HEK293 (cell line): ENCODE measurements around the gene PTGES2.

ENCODE experiments used
- CTCF ChIA-PET: fragments of 350-600 bp; formaldehyde crosslinking; extraction: SDS; loops from one replicate; lab custom pipeline; 2021; ENCODE audit warnings: antibody characterized with exemption; lab: Yijun Ruan, JAX
- POLR2A ChIA-PET: fragments of 300-600 bp; formaldehyde crosslinking; extraction: SDS; loops from one replicate; lab custom pipeline; 2020; ENCODE audit warnings: antibody characterized with exemption, inconsistent platforms; lab: Yijun Ruan, JAX
- H3K27ac ChIP-seq: fragments of 200-500 bp; sonication (Bioruptor generic); 2 replicates; pipeline ENCODE4 v1.5.1; 2014; ENCODE audit warnings: low read depth, low read length, control low read depth, inconsistent platforms; ENCODE audit errors: extremely low read depth
- H3K36me3 ChIP-seq, 2 experiments: fragments of 200-500 bp in 1 of 2; sonication (Bioruptor generic) in 1 of 2; 1 replicate in 1 of 2; 2 replicates in 1 of 2; pipeline ENCODE4 v1.5.1; 2014 to 2017; ENCODE audit warnings: inconsistent platforms in 2 of 2, low read length in 2 of 2; ENCODE audit not compliant: control insufficient read depth in 2 of 2, insufficient read depth in 1 of 2
- H3K4me1 ChIP-seq: fragments of 200-500 bp; sonication (Bioruptor generic); 2 replicates; pipeline ENCODE4 v1.5.1; 2014; ENCODE audit warnings: mild to moderate bottlenecking, low read length, inconsistent platforms; ENCODE audit not compliant: control insufficient read depth, insufficient read depth
- H3K4me3 ChIP-seq: 2 replicates; pipeline ENCODE4 v1.5.1; 2011; ENCODE audit warnings: low read depth, mild to moderate bottlenecking, control low read depth, low read length, moderate library complexity
- H3K9me3 ChIP-seq: fragments of 200-500 bp; sonication (Bioruptor generic); 2 replicates; pipeline ENCODE4 v1.5.1; 2014; ENCODE audit warnings: low read depth, low read length, inconsistent platforms; ENCODE audit not compliant: control insufficient read depth, insufficient read depth
- GLIS1 ChIP-seq: fragments of 450-650 bp; formaldehyde crosslinking; IDR thresholded peaks from 2 replicates; pipeline ENCODE4 v1.5.1; 2016; ENCODE audit warnings: missing biosample characterization, missing genetic modification characterization
- HOXC10 ChIP-seq: sonication (generic); formaldehyde crosslinking; IDR thresholded peaks from 2 replicates; pipeline ENCODE4 v1.8.1; 2023; ENCODE audit warnings: mild to moderate bottlenecking, missing genetic modification reagents
- PRDM1 ChIP-seq: fragments of 450-650 bp; formaldehyde crosslinking; IDR thresholded peaks from 2 replicates; pipeline ENCODE4; 2016; ENCODE audit warnings: missing biosample characterization, missing genetic modification characterization
- ZBTB48 ChIP-seq: fragments of 450-650 bp; formaldehyde crosslinking; IDR thresholded peaks from 2 replicates; pipeline ENCODE4 v1.5.1; 2016; ENCODE audit warnings: missing biosample characterization, missing genetic modification characterization
- ZBTB8A ChIP-seq: fragments of 450-650 bp; formaldehyde crosslinking; IDR thresholded peaks from 2 replicates; pipeline ENCODE4 v1.5.1; 2016; ENCODE audit warnings: missing biosample characterization, missing genetic modification characterization
- ZNF157 ChIP-seq: fragments of 450-650 bp; formaldehyde crosslinking; IDR thresholded peaks from 2 replicates; pipeline ENCODE4 v1.5.1; 2016; ENCODE audit warnings: missing biosample characterization, missing genetic modification characterization
- ZNF184 ChIP-seq: fragments of 450-650 bp; IDR thresholded peaks from 2 replicates; pipeline ENCODE4 v1.5.1; 2018; ENCODE audit warnings: missing biosample characterization, mild to moderate bottlenecking, missing genetic modification characterization
- ZNF223 ChIP-seq: fragments of 450-650 bp; formaldehyde crosslinking; IDR thresholded peaks from 2 replicates; pipeline ENCODE4 v1.5.1; 2016; ENCODE audit warnings: missing biosample characterization, missing genetic modification characterization
- ZNF274 ChIP-seq, 2 experiments: fragments of 200-500 bp in 1 of 2; fragments of 450-650 bp in 1 of 2; sonication (Bioruptor generic) in 1 of 2; formaldehyde crosslinking in 1 of 2; IDR thresholded peaks; 2 replicates each; pipeline versions ENCODE4 v1.5.1 to v1.6.1; 2014 to 2016; ENCODE audit warnings: borderline replicate concordance in 1 of 2, inconsistent platforms in 1 of 2, low read length in 1 of 2, missing biosample characterization in 1 of 2, missing genetic modification characterization in 1 of 2
- ZNF433 ChIP-seq: fragments of 450-650 bp; formaldehyde crosslinking; IDR thresholded peaks from 2 replicates; pipeline ENCODE4 v1.5.1; 2016; ENCODE audit warnings: missing biosample characterization, missing genetic modification characterization, low read depth
- ZNF510 ChIP-seq: fragments of 450-650 bp; formaldehyde crosslinking; IDR thresholded peaks from 2 replicates; pipeline ENCODE4 v1.5.1; 2018; ENCODE audit warnings: mild to moderate bottlenecking, missing genetic modification characterization, missing biosample characterization; ENCODE audit not compliant: insufficient replicate concordance
- ZNF529 ChIP-seq: fragments of 450-650 bp; formaldehyde crosslinking; IDR thresholded peaks from 2 replicates; pipeline ENCODE4 v1.5.1; 2017; ENCODE audit warnings: missing genetic modification characterization, missing biosample characterization; ENCODE audit not compliant: insufficient replicate concordance
- ZNF555 ChIP-seq: fragments of 450-650 bp; formaldehyde crosslinking; conservative IDR thresholded peaks from 2 replicates; pipeline ENCODE4 v1.5.1; 2017; ENCODE audit warnings: missing biosample characterization, mild to moderate bottlenecking, missing genetic modification characterization, inconsistent platforms
- ZNF561 ChIP-seq: fragments of 450-650 bp; IDR thresholded peaks from 2 replicates; pipeline ENCODE4 v1.5.1; 2018; ENCODE audit warnings: missing biosample characterization, missing genetic modification characterization, borderline replicate concordance
- ZNF660 ChIP-seq: fragments of 450-650 bp; IDR thresholded peaks from 2 replicates; pipeline ENCODE4 v1.5.1; 2018; ENCODE audit warnings: missing biosample characterization, mild to moderate bottlenecking, missing genetic modification characterization
- ZNF664 ChIP-seq: fragments of 450-650 bp; formaldehyde crosslinking; IDR thresholded peaks from 2 replicates; pipeline ENCODE4 v1.5.1; 2016; ENCODE audit warnings: missing biosample characterization, missing genetic modification characterization
- ZSCAN23 ChIP-seq: fragments of 450-650 bp; formaldehyde crosslinking; IDR thresholded peaks from 2 replicates; pipeline ENCODE4 v1.5.1; 2016; ENCODE audit warnings: missing biosample characterization, missing genetic modification characterization
- TF ChIP-seq, protein P1 (sequence below): fragments of 450-650 bp; IDR thresholded peaks from 2 replicates; pipeline ENCODE4 v1.5.1; 2018; ENCODE audit warnings: missing biosample characterization, missing genetic modification characterization
- TF ChIP-seq, protein P2 (sequence below): fragments of 450-650 bp; formaldehyde crosslinking; IDR thresholded peaks from 2 replicates; pipeline ENCODE4 v1.5.1; 2016; ENCODE audit warnings: missing biosample characterization, missing genetic modification characterization
- TF ChIP-seq, protein P3 (sequence below): fragments of 450-650 bp; formaldehyde crosslinking; IDR thresholded peaks from 2 replicates; pipeline ENCODE4 v1.5.1; 2016; ENCODE audit warnings: missing biosample characterization, missing genetic modification characterization
- TF ChIP-seq, protein P4 (sequence below): fragments of 450-650 bp; formaldehyde crosslinking; IDR thresholded peaks from 2 replicates; pipeline ENCODE4 v1.5.1; 2016; ENCODE audit warnings: missing biosample characterization, missing genetic modification characterization
- TF ChIP-seq, protein P5 (sequence below): fragments of 450-650 bp; formaldehyde crosslinking; IDR thresholded peaks from 2 replicates; pipeline ENCODE4 v1.5.1; 2017; ENCODE audit warnings: missing biosample characterization, missing genetic modification characterization
- TF ChIP-seq, protein P6 (sequence below): fragments of 450-650 bp; formaldehyde crosslinking; IDR thresholded peaks from 2 replicates; pipeline ENCODE4 v1.5.1; 2016; ENCODE audit warnings: missing biosample characterization, missing genetic modification characterization

The PTGES2 gene

DNA sequence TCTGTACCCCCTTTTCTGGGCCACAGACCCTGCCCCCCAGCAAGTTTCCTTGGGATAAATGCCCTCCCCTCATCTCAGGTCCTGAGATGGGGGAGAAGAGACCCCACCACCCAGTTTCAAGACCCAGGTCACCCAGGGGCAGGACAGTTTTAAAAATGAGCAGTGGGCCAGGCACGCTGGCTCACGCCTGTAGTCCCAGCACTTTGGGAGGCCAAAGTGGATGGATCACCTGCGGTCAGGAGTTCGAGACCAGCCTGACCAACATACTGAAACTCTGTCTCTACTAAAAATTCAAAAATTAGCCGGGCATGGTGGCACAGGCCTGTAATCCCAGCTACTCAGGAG is 6.1 kb downstream of the PTGES2 start:
- ChIA-PET CTCF (interaction anchor here (0.6 kb wide), 1 partner anchor 13 kb away, joined by 3 read pairs; no protein-coding TSS in a partner anchor), POLR2A (no interaction called here)
- Histone ChIP-seq H3K36me3 (peaks cover 0 to 56% of the 10 kb centered on the region in 2 experiments; a peak in 2 of 3 replicates), H3K4me1 (no peaks in the 10 kb centered on the region), H3K4me3 (no peak overlapping the region), H3K27ac (no peak overlapping the region), H3K9me3 (no peaks in the 10 kb centered on the region)
- TF ChIP-seq, protein P1, sequence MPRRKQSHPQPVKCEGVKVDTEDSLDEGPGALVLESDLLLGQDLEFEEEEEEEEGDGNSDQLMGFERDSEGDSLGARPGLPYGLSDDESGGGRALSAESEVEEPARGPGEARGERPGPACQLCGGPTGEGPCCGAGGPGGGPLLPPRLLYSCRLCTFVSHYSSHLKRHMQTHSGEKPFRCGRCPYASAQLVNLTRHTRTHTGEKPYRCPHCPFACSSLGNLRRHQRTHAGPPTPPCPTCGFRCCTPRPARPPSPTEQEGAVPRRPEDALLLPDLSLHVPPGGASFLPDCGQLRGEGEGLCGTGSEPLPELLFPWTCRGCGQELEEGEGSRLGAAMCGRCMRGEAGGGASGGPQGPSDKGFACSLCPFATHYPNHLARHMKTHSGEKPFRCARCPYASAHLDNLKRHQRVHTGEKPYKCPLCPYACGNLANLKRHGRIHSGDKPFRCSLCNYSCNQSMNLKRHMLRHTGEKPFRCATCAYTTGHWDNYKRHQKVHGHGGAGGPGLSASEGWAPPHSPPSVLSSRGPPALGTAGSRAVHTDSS (tag by site-specific recombination) = no peak
- TF ChIP-seq, protein P2, sequence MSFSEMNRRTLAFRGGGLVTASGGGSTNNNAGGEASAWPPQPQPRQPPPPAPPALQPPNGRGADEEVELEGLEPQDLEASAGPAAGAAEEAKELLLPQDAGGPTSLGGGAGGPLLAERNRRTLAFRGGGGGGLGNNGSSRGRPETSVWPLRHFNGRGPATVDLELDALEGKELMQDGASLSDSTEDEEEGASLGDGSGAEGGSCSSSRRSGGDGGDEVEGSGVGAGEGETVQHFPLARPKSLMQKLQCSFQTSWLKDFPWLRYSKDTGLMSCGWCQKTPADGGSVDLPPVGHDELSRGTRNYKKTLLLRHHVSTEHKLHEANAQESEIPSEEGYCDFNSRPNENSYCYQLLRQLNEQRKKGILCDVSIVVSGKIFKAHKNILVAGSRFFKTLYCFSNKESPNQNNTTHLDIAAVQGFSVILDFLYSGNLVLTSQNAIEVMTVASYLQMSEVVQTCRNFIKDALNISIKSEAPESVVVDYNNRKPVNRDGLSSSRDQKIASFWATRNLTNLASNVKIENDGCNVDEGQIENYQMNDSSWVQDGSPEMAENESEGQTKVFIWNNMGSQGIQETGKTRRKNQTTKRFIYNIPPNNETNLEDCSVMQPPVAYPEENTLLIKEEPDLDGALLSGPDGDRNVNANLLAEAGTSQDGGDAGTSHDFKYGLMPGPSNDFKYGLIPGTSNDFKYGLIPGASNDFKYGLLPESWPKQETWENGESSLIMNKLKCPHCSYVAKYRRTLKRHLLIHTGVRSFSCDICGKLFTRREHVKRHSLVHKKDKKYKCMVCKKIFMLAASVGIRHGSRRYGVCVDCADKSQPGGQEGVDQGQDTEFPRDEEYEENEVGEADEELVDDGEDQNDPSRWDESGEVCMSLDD (tag by site-specific recombination) = no peak
- TF ChIP-seq ZNF555 = no peak
- no peak for TF ChIP-seq ZBTB8A (tag by site-specific recombination)
- TF ChIP-seq ZSCAN23 (tag by site-specific recombination) = no peak
- no peak for TF ChIP-seq ZNF157
- TF ChIP-seq ZNF561 (tag by site-specific recombination) = no peak

DNA sequence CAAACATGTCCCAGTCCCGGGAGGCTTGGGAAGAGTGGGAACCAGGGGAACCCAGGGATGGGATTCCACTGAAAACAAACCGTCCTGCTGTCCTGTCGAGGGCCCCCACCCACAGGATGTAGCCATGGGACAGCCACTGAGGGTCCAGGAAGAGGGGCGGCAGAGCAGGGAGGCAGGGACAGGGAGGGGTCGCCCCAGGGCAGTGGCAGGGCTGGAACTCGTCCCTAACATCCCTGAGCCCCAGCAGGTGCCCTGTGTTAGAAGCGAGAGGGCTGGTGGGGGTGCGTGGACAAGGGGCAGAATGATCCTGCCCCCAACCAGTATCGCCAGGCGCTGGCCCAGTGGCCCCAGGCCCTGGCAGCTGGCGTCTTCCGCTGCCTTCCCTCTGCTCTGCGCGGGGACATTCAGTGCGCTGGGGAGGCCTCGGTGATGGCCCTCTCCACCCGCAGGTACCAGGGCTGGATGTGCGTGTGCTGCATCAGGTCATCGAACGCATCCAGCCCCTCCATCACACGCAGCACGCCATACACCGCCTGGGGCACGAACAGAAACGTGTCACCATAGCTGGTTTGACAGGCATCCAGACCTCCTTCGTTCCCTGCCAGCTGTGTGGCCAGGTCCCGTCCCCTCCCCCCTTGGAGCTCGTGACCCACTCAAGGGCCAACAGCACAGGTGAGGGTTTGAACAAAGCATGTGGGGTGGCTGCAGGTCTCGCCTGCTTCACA is 6.6 kb downstream of the PTGES2 start:
- TF ChIP-seq, protein P3, sequence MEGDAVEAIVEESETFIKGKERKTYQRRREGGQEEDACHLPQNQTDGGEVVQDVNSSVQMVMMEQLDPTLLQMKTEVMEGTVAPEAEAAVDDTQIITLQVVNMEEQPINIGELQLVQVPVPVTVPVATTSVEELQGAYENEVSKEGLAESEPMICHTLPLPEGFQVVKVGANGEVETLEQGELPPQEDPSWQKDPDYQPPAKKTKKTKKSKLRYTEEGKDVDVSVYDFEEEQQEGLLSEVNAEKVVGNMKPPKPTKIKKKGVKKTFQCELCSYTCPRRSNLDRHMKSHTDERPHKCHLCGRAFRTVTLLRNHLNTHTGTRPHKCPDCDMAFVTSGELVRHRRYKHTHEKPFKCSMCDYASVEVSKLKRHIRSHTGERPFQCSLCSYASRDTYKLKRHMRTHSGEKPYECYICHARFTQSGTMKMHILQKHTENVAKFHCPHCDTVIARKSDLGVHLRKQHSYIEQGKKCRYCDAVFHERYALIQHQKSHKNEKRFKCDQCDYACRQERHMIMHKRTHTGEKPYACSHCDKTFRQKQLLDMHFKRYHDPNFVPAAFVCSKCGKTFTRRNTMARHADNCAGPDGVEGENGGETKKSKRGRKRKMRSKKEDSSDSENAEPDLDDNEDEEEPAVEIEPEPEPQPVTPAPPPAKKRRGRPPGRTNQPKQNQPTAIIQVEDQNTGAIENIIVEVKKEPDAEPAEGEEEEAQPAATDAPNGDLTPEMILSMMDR (tag by site-specific recombination) = no peak
- TF ChIP-seq ZNF664 (tag by site-specific recombination) (no peak), HOXC10 (CRISPR knock-in tag) (no peak), PRDM1 (tag by site-specific recombination) (no peak), ZNF184 (tag by site-specific recombination) (no peak), GLIS1 (tag by site-specific recombination) (no peak), ZNF660 (no peak), ZNF529 (tag by site-specific recombination) (no peak), ZNF510 (tag by site-specific recombination) (no peak), ZNF223 (tag by site-specific recombination) (no peak), ZBTB48 (tag by site-specific recombination) (no peak), ZNF433 (no peak), ZNF274 (IDR thresholded peaks at IDR 0.05; ENCODE audit: low read length) (no peak), ZNF274 (tag by site-specific recombination; IDR thresholded peaks at IDR 0.05; ENCODE audit: borderline replicate concordance) (no peak)
- TF ChIP-seq, protein P4, sequence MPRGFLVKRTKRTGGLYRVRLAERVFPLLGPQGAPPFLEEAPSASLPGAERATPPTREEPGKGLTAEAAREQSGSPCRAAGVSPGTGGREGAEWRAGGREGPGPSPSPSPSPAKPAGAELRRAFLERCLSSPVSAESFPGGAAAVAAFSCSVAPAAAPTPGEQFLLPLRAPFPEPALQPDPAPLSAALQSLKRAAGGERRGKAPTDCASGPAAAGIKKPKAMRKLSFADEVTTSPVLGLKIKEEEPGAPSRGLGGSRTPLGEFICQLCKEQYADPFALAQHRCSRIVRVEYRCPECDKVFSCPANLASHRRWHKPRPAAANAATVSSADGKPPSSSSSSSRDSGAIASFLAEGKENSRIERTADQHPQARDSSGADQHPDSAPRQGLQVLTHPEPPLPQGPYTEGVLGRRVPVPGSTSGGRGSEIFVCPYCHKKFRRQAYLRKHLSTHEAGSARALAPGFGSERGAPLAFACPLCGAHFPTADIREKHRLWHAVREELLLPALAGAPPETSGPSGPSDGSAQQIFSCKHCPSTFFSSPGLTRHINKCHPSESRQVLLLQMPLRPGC (tag by site-specific recombination) = no peak
- TF ChIP-seq, protein P5, sequence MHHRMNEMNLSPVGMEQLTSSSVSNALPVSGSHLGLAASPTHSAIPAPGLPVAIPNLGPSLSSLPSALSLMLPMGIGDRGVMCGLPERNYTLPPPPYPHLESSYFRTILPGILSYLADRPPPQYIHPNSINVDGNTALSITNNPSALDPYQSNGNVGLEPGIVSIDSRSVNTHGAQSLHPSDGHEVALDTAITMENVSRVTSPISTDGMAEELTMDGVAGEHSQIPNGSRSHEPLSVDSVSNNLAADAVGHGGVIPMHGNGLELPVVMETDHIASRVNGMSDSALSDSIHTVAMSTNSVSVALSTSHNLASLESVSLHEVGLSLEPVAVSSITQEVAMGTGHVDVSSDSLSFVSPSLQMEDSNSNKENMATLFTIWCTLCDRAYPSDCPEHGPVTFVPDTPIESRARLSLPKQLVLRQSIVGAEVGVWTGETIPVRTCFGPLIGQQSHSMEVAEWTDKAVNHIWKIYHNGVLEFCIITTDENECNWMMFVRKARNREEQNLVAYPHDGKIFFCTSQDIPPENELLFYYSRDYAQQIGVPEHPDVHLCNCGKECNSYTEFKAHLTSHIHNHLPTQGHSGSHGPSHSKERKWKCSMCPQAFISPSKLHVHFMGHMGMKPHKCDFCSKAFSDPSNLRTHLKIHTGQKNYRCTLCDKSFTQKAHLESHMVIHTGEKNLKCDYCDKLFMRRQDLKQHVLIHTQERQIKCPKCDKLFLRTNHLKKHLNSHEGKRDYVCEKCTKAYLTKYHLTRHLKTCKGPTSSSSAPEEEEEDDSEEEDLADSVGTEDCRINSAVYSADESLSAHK (tag by site-specific recombination) = no peak
- TF ChIP-seq, protein P6, sequence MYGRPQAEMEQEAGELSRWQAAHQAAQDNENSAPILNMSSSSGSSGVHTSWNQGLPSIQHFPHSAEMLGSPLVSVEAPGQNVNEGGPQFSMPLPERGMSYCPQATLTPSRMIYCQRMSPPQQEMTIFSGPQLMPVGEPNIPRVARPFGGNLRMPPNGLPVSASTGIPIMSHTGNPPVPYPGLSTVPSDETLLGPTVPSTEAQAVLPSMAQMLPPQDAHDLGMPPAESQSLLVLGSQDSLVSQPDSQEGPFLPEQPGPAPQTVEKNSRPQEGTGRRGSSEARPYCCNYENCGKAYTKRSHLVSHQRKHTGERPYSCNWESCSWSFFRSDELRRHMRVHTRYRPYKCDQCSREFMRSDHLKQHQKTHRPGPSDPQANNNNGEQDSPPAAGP (tag by site-specific recombination) = no peak
- TF ChIP-seq, all 188 proteins: peak for 0

More for the DNA sequence above, 6.6 kb downstream of the PTGES2 start:
- H3K9me3 ChIP-seq = no peaks in the 10 kb centered on the region
- H3K4me3 ChIP-seq = no peak overlapping the region
- ChIA-PET CTCF (interaction anchor here (0.5 to 1.6 kb wide), 4 partner anchors 7 to 336 kb away, joined by 3 to 10 read pairs (median 4); no protein-coding TSS in a partner anchor), POLR2A (interaction anchor here (0.6 to 1.4 kb wide), 2 partner anchors 8 to 569 kb away, joined by 3 read pairs; no protein-coding TSS in a partner anchor)
- H3K27ac ChIP-seq = no peak overlapping the region
- H3K4me1 ChIP-seq = no peaks in the 10 kb centered on the region
- H3K36me3 ChIP-seq = peaks cover 0 to 56% of the 10 kb centered on the region in 2 experiments; a peak in 2 of 3 replicates
